Keratinocyte (primary cell): ENCODE measurements around the gene PTPRR.

Experiments used
- CTCF ChIP-seq, 3 experiments: IDR thresholded peaks in 1 of 3; conservative IDR thresholded peaks in 1 of 3; optimal IDR thresholded peaks in 1 of 3; 2 replicates in 2 of 3; 3 replicates in 1 of 3; pipeline versions ENCODE3 to v1.5.1; 2011; ENCODE audit warnings: low read length in 3 of 3, mild to moderate bottlenecking in 3 of 3, moderate library complexity in 2 of 3, control low read depth in 1 of 3, inconsistent platforms in 1 of 3; ENCODE audit not compliant: insufficient read depth in 2 of 3; ENCODE audit errors: extremely low read depth in 1 of 3
- EZH2 ChIP-seq: IDR thresholded peaks from one replicate; pipeline ENCODE4 v1.6.1; 2012; ENCODE audit warnings: inconsistent platforms, mild to moderate bottlenecking, low read length, moderate library complexity

- TF ChIP-seq CTCF (optimal IDR thresholded peaks at IDR 0.05 in 1 of 3, IDR thresholded peaks at IDR 0.05 in 1 of 3, conservative IDR thresholded peaks at IDR 0.05 in 1 of 3; ENCODE audit: extremely low read depth in 1 of 3, insufficient read depth in 2 of 3, low read length in 3 of 3) (no peak), EZH2 (no peak)
Observed at GRCh38 chr12:70925539-70925938, 5.0 kb upstream of the PTPRR start.
